Upper lobe of left lung (tissue), 6 donors: ENCODE measurements around the gene FAM227A. TPM values are rescaled to one million over a fixed set of nuclear protein-coding genes. Genes with fewer than 3 reads are reported as not detected.

Experiments
- ATAC-seq, 2 donors: fragments of 200-7000 bp; cut with Tn5 transposase; one replicate each; pipeline ENCODE4 v1.9.1; 2022; ENCODE audit warnings: mild to moderate bottlenecking in 2 of 2, moderate library complexity in 2 of 2; ENCODE audit not compliant: low FRiP score in 2 of 2
- DNase-seq, 2 donors: peaks; one replicate each; pipeline ENCODE4 v3.0.0-alpha.2; 2019 to 2020
- H3K27ac ChIP-seq, 4 donors: fragments of 200-600 bp; sonication (generic); one replicate each; pipeline ENCODE4 v1.5.1; 2016 to 2019
- H3K27me3 ChIP-seq, 4 donors: fragments of 200-600 bp; sonication (generic); one replicate each; pipeline ENCODE4 v1.5.1; 2017 to 2019
- H3K36me3 ChIP-seq, 4 donors: fragments of 200-600 bp; sonication (generic); one replicate each; pipeline ENCODE4 v1.5.1; 2016 to 2019
- H3K4me1 ChIP-seq, 4 donors: fragments of 200-600 bp; sonication (generic); one replicate each; pipeline ENCODE4 v1.5.1; 2018 to 2019
- H3K4me3 ChIP-seq, 4 donors: fragments of 200-600 bp; sonication (generic); one replicate each; pipeline ENCODE4 v1.5.1; 2017 to 2019; ENCODE audit warnings: mild to moderate bottlenecking in 2 of 4, moderate library complexity in 1 of 4
- H3K9me3 ChIP-seq, 4 donors: fragments of 200-600 bp; sonication (generic); one replicate each; pipeline ENCODE4 v1.5.1; 2018 to 2019
- EP300 ChIP-seq, 4 donors: sonication (generic); formaldehyde crosslinking; IDR thresholded peaks; one replicate each; pipeline ENCODE4 v1.5.1; 2017; ENCODE audit warnings: antibody characterized with exemption in 4 of 4, control low read depth in 2 of 4
- POLR2A ChIP-seq, 4 donors: fragments of 450-650 bp; IDR thresholded peaks; one replicate each; pipeline ENCODE4 v1.5.1; 2016 to 2017; ENCODE audit warnings: antibody characterized with exemption in 4 of 4, mild to moderate bottlenecking in 2 of 4
- POLR2AphosphoS5 ChIP-seq, 2 donors: sonication (generic); formaldehyde crosslinking; IDR thresholded peaks; one replicate each; pipeline ENCODE4 v1.5.1; 2017; ENCODE audit warnings: antibody characterized with exemption in 2 of 2
- WGBS, 2 donors: methylation state at CpG; one replicate each; pipeline ENCODE4 v1.1.5; 2017 to 2018; 5-methylcytosine and 5-hydroxymethylcytosine counted together
- total RNA-seq, 6 donors: library from RNA; depleted of rRNA in 4 of 6; stranded (reverse); fragments of >200 nt in 4 of 6; gene quantifications; one replicate each; pipeline versions ENCODE4 v1.1.0 to v1.2.1, GENCODE V29; 2016 to 2021
- TF ChIP-seq, protein P1 (sequence below), 6 experiments: fragments of 450-650 bp in 4 of 6; fragments of 200-600 bp in 2 of 6; sonication (generic) in 2 of 6; IDR thresholded peaks; one replicate each; pipeline ENCODE4 v1.5.1; 2016 to 2019; ENCODE audit warnings: antibody characterized with exemption in 6 of 6
- donor health status: DM: no; HTN: no; CAD: no; lungs with moderate emphysema.
- donor health status: DM: no; HTN: yes; CAD: no; lungs with severe emphysema.

Gene FAM227A
- total RNA-seq, 6 donors from 2014 or later: 0.49 to 21.3 (median 8.3) TPM

DNA sequence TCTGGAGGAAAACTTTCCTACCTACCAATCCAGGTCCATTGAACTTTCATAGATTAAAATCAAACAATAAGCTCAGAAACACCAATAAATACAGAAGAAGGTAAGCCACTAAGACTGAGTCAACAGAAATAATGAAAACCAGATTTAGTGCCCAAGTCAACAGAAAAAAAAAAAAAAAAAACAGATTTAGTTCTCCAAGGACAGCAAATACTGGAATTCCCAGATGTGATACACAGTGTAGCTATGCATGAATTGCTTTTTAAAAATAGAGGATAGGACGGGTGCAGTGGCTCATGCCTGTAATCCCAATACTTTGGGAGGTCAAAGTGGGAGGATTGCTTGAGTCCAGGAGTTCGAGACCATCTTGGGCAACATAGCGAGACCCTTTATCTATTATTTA, 101.9 kb downstream of the FAM227A start:
- Histone ChIP-seq H3K36me3 (no peaks in the 10 kb centered on the region), H3K27ac (no peak overlapping the region), H3K9me3 (no peaks in the 10 kb centered on the region), H3K4me3 (no peak overlapping the region), H3K27me3 (no peaks in the 10 kb centered on the region), H3K4me1 (no peaks in the 10 kb centered on the region)
- TF ChIP-seq POLR2AphosphoS5 (IDR thresholded peaks at IDR 0.05) (no peak), POLR2A (IDR thresholded peaks at IDR 0.05) (no peak), EP300 (IDR thresholded peaks at IDR 0.05) (no peak)
- TF ChIP-seq, protein P1, sequence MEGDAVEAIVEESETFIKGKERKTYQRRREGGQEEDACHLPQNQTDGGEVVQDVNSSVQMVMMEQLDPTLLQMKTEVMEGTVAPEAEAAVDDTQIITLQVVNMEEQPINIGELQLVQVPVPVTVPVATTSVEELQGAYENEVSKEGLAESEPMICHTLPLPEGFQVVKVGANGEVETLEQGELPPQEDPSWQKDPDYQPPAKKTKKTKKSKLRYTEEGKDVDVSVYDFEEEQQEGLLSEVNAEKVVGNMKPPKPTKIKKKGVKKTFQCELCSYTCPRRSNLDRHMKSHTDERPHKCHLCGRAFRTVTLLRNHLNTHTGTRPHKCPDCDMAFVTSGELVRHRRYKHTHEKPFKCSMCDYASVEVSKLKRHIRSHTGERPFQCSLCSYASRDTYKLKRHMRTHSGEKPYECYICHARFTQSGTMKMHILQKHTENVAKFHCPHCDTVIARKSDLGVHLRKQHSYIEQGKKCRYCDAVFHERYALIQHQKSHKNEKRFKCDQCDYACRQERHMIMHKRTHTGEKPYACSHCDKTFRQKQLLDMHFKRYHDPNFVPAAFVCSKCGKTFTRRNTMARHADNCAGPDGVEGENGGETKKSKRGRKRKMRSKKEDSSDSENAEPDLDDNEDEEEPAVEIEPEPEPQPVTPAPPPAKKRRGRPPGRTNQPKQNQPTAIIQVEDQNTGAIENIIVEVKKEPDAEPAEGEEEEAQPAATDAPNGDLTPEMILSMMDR (IDR thresholded peaks at IDR 0.05): no peak
- DNase-seq (no peak), ATAC-seq (no peak)
- WGBS, 2 donors: 92 to 95% methylated on average over 3 of the region's 3 CpGs

DNA sequence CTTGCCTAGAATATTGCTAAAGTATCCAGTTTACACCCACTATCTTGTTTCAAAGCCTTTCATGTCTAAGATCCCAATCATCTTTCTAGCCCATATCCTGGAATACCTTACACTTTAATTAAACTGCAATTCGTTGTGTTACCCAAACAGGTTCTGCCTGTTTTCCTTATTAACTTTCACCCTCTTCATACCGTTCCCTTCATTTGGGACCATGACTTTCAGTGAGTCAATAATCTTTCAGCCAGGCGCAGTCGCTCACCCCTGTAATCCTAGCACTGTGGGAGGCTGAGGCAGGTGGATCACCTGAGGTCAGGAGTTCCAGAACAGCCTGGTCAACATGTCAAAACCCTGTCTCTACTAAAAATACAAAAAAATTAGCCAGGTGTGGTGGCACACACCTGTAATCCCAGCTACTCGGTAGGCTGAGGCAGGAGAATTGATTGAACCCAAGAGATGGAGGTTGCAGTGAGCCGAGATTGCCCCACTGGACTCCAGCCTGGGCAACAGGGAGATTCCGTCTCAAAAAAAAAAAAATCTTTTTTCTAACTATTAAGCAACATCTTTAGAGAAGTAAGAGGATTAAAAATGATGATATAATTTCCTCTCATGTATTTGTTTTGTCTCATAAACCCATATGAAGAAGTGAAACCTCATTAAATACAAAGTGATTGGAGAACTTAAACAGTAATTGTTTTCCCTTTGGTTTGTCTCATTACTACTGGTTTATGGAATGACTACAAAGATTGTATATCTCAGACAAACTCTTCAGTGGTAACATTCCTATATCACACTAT, 106.9 kb downstream of the FAM227A start:
- peak in 1 of 2 donors; percentile 21 for ATAC-seq
- Histone ChIP-seq H3K4me3 (no peak overlapping the region), H3K9me3 (peaks cover 0 to 2% (median under 1%) of the 10 kb centered on the region in 4 donors), H3K4me1 (peaks cover 0 to 4% (median 1%) of the 10 kb centered on the region in 4 donors), H3K27ac (no peak overlapping the region), H3K36me3 (no peaks in the 10 kb centered on the region), H3K27me3 (no peaks in the 10 kb centered on the region)
- TF ChIP-seq POLR2AphosphoS5 (IDR thresholded peaks at IDR 0.05): no peak
- DNase-seq: no peak
- 75 to 84% methylated on average over 7 of the region's 7 CpGs for WGBS, 2 donors

DNA sequence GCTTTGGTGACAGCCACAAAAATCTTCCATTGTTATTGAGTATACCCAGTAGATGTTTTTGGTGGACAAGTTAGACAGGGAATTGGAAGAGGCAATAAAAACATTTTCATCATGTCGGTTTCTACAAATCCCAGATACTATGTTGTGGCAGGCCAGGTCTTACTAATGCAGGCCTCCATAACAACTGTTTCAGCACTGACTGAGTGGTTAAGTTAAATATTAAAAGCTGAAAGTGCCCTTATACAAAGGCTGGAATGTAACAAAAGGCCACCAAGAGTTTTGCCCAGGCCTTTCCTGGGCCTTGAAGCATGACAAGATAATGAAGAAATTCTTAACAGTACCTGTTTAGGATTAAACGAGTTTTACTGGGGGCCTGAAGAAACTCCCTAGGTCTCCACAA, 115.5 kb downstream of the FAM227A start:
- Histone ChIP-seq H3K27ac (no peak overlapping the region), H3K9me3 (peaks cover 5 to 13% (median 8%) of the 10 kb centered on the region in 4 donors), H3K4me1 (peaks cover 0 to 4% (median 0%) of the 10 kb centered on the region in 4 donors), H3K4me3 (no peak overlapping the region), H3K36me3 (no peaks in the 10 kb centered on the region), H3K27me3 (no peaks in the 10 kb centered on the region)
- 65 to 79% methylated on average over 2 of the region's 2 CpGs for WGBS, 2 donors
- TF ChIP-seq EP300 (IDR thresholded peaks at IDR 0.05) (no peak), POLR2AphosphoS5 (IDR thresholded peaks at IDR 0.05) (no peak)
- TF ChIP-seq, protein P1 (IDR thresholded peaks at IDR 0.05): no peak
- DNase-seq (no peak), ATAC-seq (no peak)

DNA sequence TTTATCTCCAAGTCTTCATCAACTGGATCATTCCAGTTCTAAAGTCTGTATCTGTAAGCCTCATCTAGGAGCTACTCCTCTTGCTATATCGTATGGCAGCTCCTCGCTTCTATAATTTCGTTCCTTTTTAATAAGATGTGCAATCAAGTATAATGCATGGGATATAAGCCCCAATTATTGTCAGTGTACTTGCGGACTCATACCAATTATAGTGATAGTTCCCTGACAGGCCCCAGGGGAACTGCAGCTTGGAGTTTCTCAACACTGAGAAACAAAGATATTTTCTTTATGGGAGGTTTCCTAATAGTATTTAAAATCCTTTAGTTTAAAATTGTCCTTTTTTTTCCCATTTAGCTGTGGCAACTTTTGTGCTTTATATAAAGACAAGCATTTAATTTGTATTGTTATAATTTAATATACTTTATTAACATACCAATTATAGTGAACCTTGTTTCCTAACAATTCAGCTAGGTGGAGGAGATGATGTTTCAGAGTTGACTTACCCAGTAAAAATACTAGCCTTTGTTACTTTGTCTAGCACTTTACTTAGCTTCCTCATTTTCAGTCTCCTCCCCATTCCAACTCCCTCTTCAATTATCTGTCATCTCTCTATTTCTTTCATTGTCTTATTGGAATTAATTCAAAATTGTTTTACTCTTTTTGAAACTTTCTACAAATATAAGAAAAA, 124.8 kb downstream of the FAM227A start:
- TF ChIP-seq EP300 (IDR thresholded peaks at IDR 0.05) (no peak), POLR2A (IDR thresholded peaks at IDR 0.05) (no peak), POLR2AphosphoS5 (IDR thresholded peaks at IDR 0.05) (no peak)
- TF ChIP-seq, protein P1 (IDR thresholded peaks at IDR 0.05): no peak
- ATAC-seq (no peak), DNase-seq (no peak)
- Histone ChIP-seq H3K36me3 (no peaks in the 10 kb centered on the region), H3K4me1 (no peaks in the 10 kb centered on the region), H3K4me3 (no peak overlapping the region), H3K27me3 (no peaks in the 10 kb centered on the region), H3K27ac (no peak overlapping the region), H3K9me3 (no peaks in the 10 kb centered on the region)
- 90 to 94% methylated on average over 4 of the region's 4 CpGs for WGBS, 2 donors

Other genes with a start within 250 kb of the FAM227A start
- not detected for gene KCNJ4, start 201.2 kb downstream of the FAM227A start, total RNA-seq
- 10 to 100 TPM in 2 of 6 donors, 1 to 10 TPM in 4; 7.3 to 14.2 (median 9.7) TPM for gene KDELR3, start 188.3 kb downstream of the FAM227A start, total RNA-seq
- gene DDX17, start 150.1 kb downstream of the FAM227A start, total RNA-seq: 1,000 to 10,000 TPM in 2 of 6 donors, 100 to 1,000 TPM in 4; 428 to 2,078 (median 621) TPM
- 10 to 100 TPM in 1 of 6 donors, 1 to 10 TPM in 2, under 1 TPM in 3; 0.33 to 12.3 (median 1.2) TPM for gene DMC1, start 86.2 kb downstream of the FAM227A start, total RNA-seq
- gene CBY1, start 246 bp upstream of the FAM227A start, total RNA-seq: 10 to 100 TPM; 15.8 to 30.3 (median 23.5) TPM
- 10 to 100 TPM in 5 of 6 donors, 1 to 10 TPM in 1; 9.4 to 60.3 (median 24.1) TPM for gene TOMM22, start 25.6 kb upstream of the FAM227A start, total RNA-seq
- 10 to 100 TPM; 47.1 to 84.8 (median 67.3) TPM for gene JOSD1, start 44.6 kb upstream of the FAM227A start, total RNA-seq
- 100 to 1,000 TPM in 2 of 6 donors, 10 to 100 TPM in 4; 57.9 to 176 (median 73.6) TPM for gene GTPBP1, start 49.6 kb upstream of the FAM227A start, total RNA-seq
- 100 to 1,000 TPM; 191 to 436 (median 275) TPM for gene SUN2, start 99.6 kb upstream of the FAM227A start, total RNA-seq
- 10 to 100 TPM; 14.7 to 23.7 (median 20.2) TPM for gene DNAL4, start 137.8 kb upstream of the FAM227A start, total RNA-seq
- 1 to 10 TPM in 5 of 6 donors, not detected in 1; 1.4 to 6.6 (median 3.0) TPM for gene NPTXR, start 187.6 kb upstream of the FAM227A start, total RNA-seq
- 10 to 100 TPM; 30.4 to 74.9 (median 45.4) TPM for gene CBX6, start 215.8 kb upstream of the FAM227A start, total RNA-seq